H1 (cell line): ENCODE data around the gene NAA20. TPM values are rescaled to one million over a fixed set of nuclear protein-coding genes. Genes with fewer than 3 reads are reported as not detected.

Source experiments
- CTCF ChIA-PET: fragments of 300-600 bp; sonication (Branson Sonifier 250); formaldehyde crosslinking; loops from one replicate; lab custom pipeline; 2021; ENCODE audit not compliant: partially characterized antibody; lab: Charles Lee
- POLR2A ChIA-PET: fragments of 300-600 bp; sonication (Branson Sonifier 250); formaldehyde crosslinking; loops from one replicate; lab custom pipeline; 2021; ENCODE audit warnings: inconsistent platforms; ENCODE audit not compliant: partially characterized antibody; lab: Charles Lee
- DNase-seq, 2 experiments: peaks; one replicate each; pipeline versions ENCODE4 v3.0.0 to v3.0.0-alpha.2; 2010 to 2022; ENCODE audit warnings: low spot score in 2 of 2, low read depth in 1 of 2, mixed read lengths in 1 of 2
- FAIRE-seq: peaks from 2 replicates; lab custom pipeline; 2011; peaks lifted over from hg19 to GRCh38; lab: Jason Lieb, UNC
- H2AFZ ChIP-seq: 2 replicates; pipeline ENCODE4 v1.8.1; 2012; ENCODE audit warnings: low read length, inconsistent platforms
- H2AK5ac ChIP-seq: 2 replicates; pipeline ENCODE4 v1.6.1; 2013; ENCODE audit warnings: low read depth, low read length
- H2BK120ac ChIP-seq: replicated peaks from 2 replicates; pipeline ENCODE3; 2013; ENCODE audit warnings: low read depth, low read length, inconsistent platforms
- H2BK12ac ChIP-seq: 2 replicates; pipeline ENCODE4 v1.6.1; 2013; ENCODE audit warnings: low read depth, low read length
- H2BK15ac ChIP-seq: 2 replicates; pipeline ENCODE4 v1.6.1; 2013; ENCODE audit warnings: low read length
- H2BK20ac ChIP-seq: 2 replicates; pipeline ENCODE4 v1.6.1; 2013; ENCODE audit warnings: low read length
- H2BK5ac ChIP-seq: 2 replicates; pipeline ENCODE4 v1.6.1; 2013; ENCODE audit warnings: low read depth, low read length
- H3K14ac ChIP-seq: 2 replicates; pipeline ENCODE4 v1.6.1; 2013; ENCODE audit warnings: inconsistent platforms; ENCODE audit not compliant: insufficient read length
- H3K18ac ChIP-seq: 2 replicates; pipeline ENCODE4 v1.6.1; 2013; ENCODE audit warnings: low read length; ENCODE audit errors: extremely low read depth
- H3K23ac ChIP-seq: 2 replicates; pipeline ENCODE4 v1.6.1; 2013; ENCODE audit warnings: inconsistent platforms; ENCODE audit not compliant: insufficient read length
- H3K23me2 ChIP-seq: 2 replicates; pipeline ENCODE4 v1.6.1; 2013; ENCODE audit warnings: low read depth, low read length
- H3K27ac ChIP-seq: 2 replicates; pipeline ENCODE4 v1.6.1; 2011; ENCODE audit warnings: low read depth, low read length, inconsistent platforms
- H3K27me3 ChIP-seq, 4 experiments: replicated peaks in 1 of 4; 1 replicate in 1 of 4; 2 replicates in 3 of 4; pipeline versions ENCODE4 v1.6.1 to v1.8.1; 2011 to 2013; ENCODE audit warnings: low read length in 3 of 4, mild to moderate bottlenecking in 3 of 4, inconsistent platforms in 2 of 4, mixed read lengths in 2 of 4, moderate library complexity in 1 of 4; ENCODE audit not compliant: control insufficient read depth in 3 of 4, insufficient read depth in 3 of 4; ENCODE audit errors: extremely low read depth in 1 of 4
- H3K36me3 ChIP-seq, 4 experiments: 2 replicates each; pipeline versions ENCODE4 v1.6.1 to v1.8.1; 2011 to 2013; ENCODE audit warnings: mild to moderate bottlenecking in 4 of 4, low read length in 3 of 4, moderate library complexity in 2 of 4, control low read depth in 1 of 4, inconsistent platforms in 1 of 4; ENCODE audit not compliant: insufficient read depth in 4 of 4, control insufficient read depth in 2 of 4
- H3K4ac ChIP-seq: replicated peaks from 2 replicates; pipeline ENCODE3; 2013; ENCODE audit warnings: low read length, low read depth, mixed read lengths, inconsistent platforms; ENCODE audit not compliant: insufficient read length
- H3K4me1 ChIP-seq, 4 experiments: replicated peaks in 1 of 4; 1 replicate in 1 of 4; 2 replicates in 3 of 4; pipeline versions ENCODE4 v1.6.1 to v1.8.1; 2011 to 2013; ENCODE audit warnings: low read length in 3 of 4, inconsistent platforms in 2 of 4, mixed read lengths in 1 of 4; ENCODE audit not compliant: insufficient read depth in 4 of 4, control insufficient read depth in 3 of 4
- H3K4me2 ChIP-seq, 2 experiments: 2 replicates each; pipeline versions ENCODE4 v1.6.1 to v1.8.1; 2011 to 2013; ENCODE audit warnings: low read depth in 2 of 2, low read length in 2 of 2, control low read depth in 1 of 2, inconsistent platforms in 1 of 2, mild to moderate bottlenecking in 1 of 2; ENCODE audit not compliant: insufficient read depth in 1 of 2
- H3K4me3 ChIP-seq, 4 experiments: fragments of 200-600, 300-600 bp in 1 of 4; sonication (generic), shearing (Covaris generic), sonication (Bioruptor Twin) in 1 of 4; 2 replicates each; pipeline versions ENCODE4 v1.5.1 to v1.8.1; 2011 to 2016; ENCODE audit warnings: low read length in 4 of 4, low read depth in 3 of 4, control low read depth in 2 of 4, inconsistent platforms in 2 of 4, mild to moderate bottlenecking in 2 of 4, mixed read lengths in 1 of 4, moderate library complexity in 1 of 4; ENCODE audit not compliant: insufficient read depth in 2 of 4; ENCODE audit errors: extremely low read depth in 1 of 4
- H3K56ac ChIP-seq: replicated peaks from 2 replicates; pipeline ENCODE3; 2013; ENCODE audit warnings: low read depth, mild to moderate bottlenecking, mixed read lengths, low read length, inconsistent platforms; ENCODE audit not compliant: insufficient read length
- H3K79me1 ChIP-seq: 2 replicates; pipeline ENCODE4 v1.6.1; 2013; ENCODE audit warnings: low read depth, low read length, control low read depth
- H3K79me2 ChIP-seq, 2 experiments: 2 replicates each; pipeline versions ENCODE4 v1.6.1 to v1.8.1; 2012 to 2013; ENCODE audit warnings: low read length in 2 of 2, mild to moderate bottlenecking in 2 of 2, inconsistent platforms in 1 of 2; ENCODE audit not compliant: insufficient read depth in 2 of 2, control insufficient read depth in 1 of 2
- H3K9ac ChIP-seq, 4 experiments: replicated peaks in 1 of 4; 1 replicate in 1 of 4; 2 replicates in 3 of 4; pipeline versions ENCODE4 v1.6.1 to v1.8.1; 2011 to 2013; ENCODE audit warnings: low read depth in 3 of 4, low read length in 3 of 4, control low read depth in 2 of 4, mild to moderate bottlenecking in 2 of 4, moderate library complexity in 2 of 4, inconsistent platforms in 1 of 4; ENCODE audit errors: extremely low read depth in 1 of 4
- H3K9me3 ChIP-seq, 2 experiments: 2 replicates each; pipeline versions ENCODE4 v1.6.1 to v1.8.1; 2012 to 2013; ENCODE audit warnings: mild to moderate bottlenecking in 2 of 2, moderate library complexity in 2 of 2, control low read depth in 1 of 2, inconsistent platforms in 1 of 2, low read depth in 1 of 2, low read length in 1 of 2, mixed read lengths in 1 of 2; ENCODE audit not compliant: insufficient read depth in 2 of 2
- H4K20me1 ChIP-seq, 2 experiments: replicated peaks in 1 of 2; 2 replicates each; pipeline versions ENCODE3 to v1.8.1; 2011 to 2013; ENCODE audit warnings: inconsistent platforms in 2 of 2, low read length in 2 of 2, mild to moderate bottlenecking in 1 of 2; ENCODE audit not compliant: insufficient read depth in 2 of 2, control insufficient read depth in 1 of 2
- H4K5ac ChIP-seq: 2 replicates; pipeline ENCODE4 v1.6.1; 2013; ENCODE audit warnings: low read length, low read depth, mixed read lengths, inconsistent platforms; ENCODE audit not compliant: insufficient read length
- H4K8ac ChIP-seq: 2 replicates; pipeline ENCODE4 v1.8.0; 2013; ENCODE audit warnings: mild to moderate bottlenecking, moderate library complexity, low read length, inconsistent platforms; ENCODE audit not compliant: insufficient read depth; ENCODE audit errors: extremely low read depth
- H4K91ac ChIP-seq: replicated peaks from 2 replicates; pipeline ENCODE3; 2013; ENCODE audit warnings: low read length, mixed read lengths, inconsistent platforms; ENCODE audit not compliant: insufficient read length
- BRCA1 ChIP-seq: IDR thresholded peaks from 2 replicates; pipeline ENCODE4 v1.6.1; 2012; ENCODE audit warnings: low read depth, low read length, improper control_type of control experiment
- CREB1 ChIP-seq: IDR thresholded peaks from 2 replicates; pipeline ENCODE4 v1.6.1; 2012; ENCODE audit warnings: inconsistent platforms
- EZH2 ChIP-seq: fragments of 200-600 bp; sonication (generic); IDR thresholded peaks from 2 replicates; pipeline ENCODE4 v1.7.1; 2012; ENCODE audit warnings: low read depth, mild to moderate bottlenecking, moderate library complexity, low read length, inconsistent platforms; ENCODE audit not compliant: severe bottlenecking
- FOSL1 ChIP-seq: IDR thresholded peaks from 2 replicates; pipeline ENCODE4 v1.6.1; 2011; ENCODE audit warnings: mild to moderate bottlenecking, low read depth, low read length, moderate library complexity; ENCODE audit not compliant: insufficient read depth
- HDAC2 ChIP-seq, 2 experiments: fragments of 300-600 bp in 1 of 2; sonication (generic) in 1 of 2; IDR thresholded peaks; 2 replicates each; pipeline ENCODE4 v1.6.1; 2011 to 2012; ENCODE audit warnings: low read depth in 2 of 2, low read length in 2 of 2, mild to moderate bottlenecking in 2 of 2, moderate library complexity in 2 of 2, borderline replicate concordance in 1 of 2, inconsistent platforms in 1 of 2
- KDM1A ChIP-seq: fragments of 200-600, 300-600 bp; sonication (generic); IDR thresholded peaks from 2 replicates; pipeline ENCODE4 v1.7.1; 2016; ENCODE audit warnings: mild to moderate bottlenecking, low read length, borderline replicate concordance
- POLR2A ChIP-seq, 2 experiments: IDR thresholded peaks; 1 replicate in 1 of 2; 2 replicates in 1 of 2; pipeline ENCODE4 v1.6.1; 2011; ENCODE audit warnings: low read depth in 2 of 2, low read length in 2 of 2, mild to moderate bottlenecking in 2 of 2; ENCODE audit errors: control extremely low read depth in 1 of 2
- RNF2 ChIP-seq: fragments of 200-900, 300-1000 bp; sonication (generic); IDR thresholded peaks from 2 replicates; pipeline ENCODE4 v1.7.1; 2016; ENCODE audit warnings: borderline replicate concordance, low read depth, mild to moderate bottlenecking, antibody characterized with exemption, low read length; ENCODE audit not compliant: poor library complexity, severe bottlenecking; ENCODE audit errors: missing control alignments
- RXRA ChIP-seq: IDR thresholded peaks from 2 replicates; pipeline ENCODE4 v1.6.1; 2011; ENCODE audit warnings: low read depth, mild to moderate bottlenecking, low read length, moderate library complexity; ENCODE audit not compliant: insufficient read depth
- TAF7 ChIP-seq: optimal IDR thresholded peaks from 2 replicates; pipeline ENCODE3; 2011; ENCODE audit warnings: low read depth, mild to moderate bottlenecking, inconsistent platforms, low read length, moderate library complexity, borderline replicate concordance
- ZNF274 ChIP-seq: IDR thresholded peaks from 2 replicates; pipeline ENCODE4 v1.7.0; 2012; ENCODE audit warnings: low read length, borderline replicate concordance; ENCODE audit errors: extremely low read depth
- WGBS, 2 experiments: shearing (Covaris generic) in 1 of 2; methylation state at CpG; one replicate each; pipeline versions ENCODE4 v1.1.6 to v1.1.7; 2013 to 2015; ENCODE audit warnings: low lambda C conversion rate in 2 of 2, mixed read lengths in 2 of 2, inconsistent platforms in 1 of 2, low coverage in 1 of 2, missing lambda C conversion rate in 1 of 2; ENCODE audit not compliant: insufficient replicate concordance in 2 of 2, insufficient coverage in 1 of 2, insufficient read length in 1 of 2; ENCODE audit errors: extremely low coverage in 1 of 2, missing lambda C conversion rate in 1 of 2; 5-methylcytosine and 5-hydroxymethylcytosine counted together
- polyA plus RNA-seq, 7 experiments: library from polyadenylated mRNA; depleted of rRNA in 3 of 7; stranded (reverse) in 5 of 7; unstranded in 2 of 7; fragments of >200 nt in 5 of 7; fragments of 200-250 nt in 2 of 7; gene quantifications; 1 replicate in 5 of 7; 2 replicates in 1 of 7; 4 replicates in 1 of 7; pipeline versions ENCODE4 v1.2.1 to v1.2.3, GENCODE V29; 2011 to 2013; ENCODE audit warnings: missing spikeins in 2 of 7, mixed read lengths in 2 of 7
- total RNA-seq: library from RNA; stranded (reverse); fragmentation: NEBNext Ultra II Directional; extraction: Animal tissue kit (Norgen Biotek cat#: 25700); gene quantifications from 2 replicates; pipeline ENCODE4 v1.2.1, GENCODE V29; 2021

NAA20 gene
- total and polyA plus RNA-seq, 2 of the 8 experiments (the other 6 are each of a cell fraction or from before 2014, with no cell fraction given) = 21.9 to 41.1 TPM

DNA sequence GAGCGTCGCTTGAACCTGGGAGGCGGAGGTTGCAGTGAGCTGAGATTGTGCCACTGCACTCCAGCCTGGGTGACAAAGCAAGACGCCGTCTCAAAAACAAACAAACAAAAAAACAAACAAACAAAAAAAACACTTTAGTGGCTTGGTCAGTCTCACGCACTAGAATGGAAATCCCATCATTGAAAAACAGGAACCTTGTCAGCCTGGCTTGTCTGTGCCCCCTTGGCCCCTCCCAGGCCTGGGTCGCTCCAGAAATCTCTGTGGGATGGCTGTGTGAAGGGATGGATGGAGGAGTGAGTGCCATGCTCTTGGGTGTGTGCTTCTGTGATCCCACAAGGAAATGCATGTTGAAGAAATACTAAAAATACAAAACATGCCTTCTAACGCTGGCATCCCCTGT is 20.9 kb upstream of the NAA20 start:
- CTCF ChIA-PET = interaction anchor here (0.9 to 1.4 kb wide), 2 partner anchors 43 to 210 kb away, joined by 3 to 5 read pairs; no protein-coding TSS in a partner anchor
- no peak overlapping the region for H2AK5ac ChIP-seq
- no peak overlapping the region for H3K9ac ChIP-seq
- H3K4ac ChIP-seq = no peak overlapping the region
- no peaks in the 10 kb centered on the region; a peak in 1 of 7 replicates for H3K27me3 ChIP-seq
- WGBS, 2 experiments = 92% methylated on average over 8 of the region's 8 CpGs; no CpG with 5 or more reads in 1 of the 2 experiments
- H2BK12ac ChIP-seq = no peak overlapping the region
- H3K56ac ChIP-seq = no peak overlapping the region
- no peak overlapping the region for H4K91ac ChIP-seq
- no peak overlapping the region for H2BK20ac ChIP-seq
- no peaks in the 10 kb centered on the region for H4K20me1 ChIP-seq
- H3K4me3 ChIP-seq = no peak overlapping the region
- H2BK120ac ChIP-seq = no peak overlapping the region
- no peak overlapping the region for H3K27ac ChIP-seq
- no peak overlapping the region for H3K18ac ChIP-seq
- no peaks in the 10 kb centered on the region for H3K36me3 ChIP-seq
- no peaks in the 10 kb centered on the region for H3K9me3 ChIP-seq
- POLR2A ChIA-PET = no interaction called here
- H3K79me1 ChIP-seq = no peaks in the 10 kb centered on the region
- H4K5ac ChIP-seq = no peak overlapping the region
- peaks cover 2 to 7% (median 5%) of the 10 kb centered on the region in 4 experiments for H3K4me1 ChIP-seq
- no peak overlapping the region for H4K8ac ChIP-seq
- H2AFZ ChIP-seq = no peak overlapping the region
- no peak overlapping the region for H3K4me2 ChIP-seq
- no peak overlapping the region for H2BK5ac ChIP-seq
- no peak for FAIRE-seq
- H3K14ac ChIP-seq = no peak overlapping the region
- no peak for DNase-seq
- no peak overlapping the region for H2BK15ac ChIP-seq
- H3K79me2 ChIP-seq = no peaks in the 10 kb centered on the region
- no peaks in the 10 kb centered on the region for H3K23me2 ChIP-seq
- no peak overlapping the region for H3K23ac ChIP-seq
- TF ChIP-seq FOSL1 (no peak), HDAC2 (IDR thresholded peaks at IDR 0.05; ENCODE audit: borderline replicate concordance in 1 of 2, low read depth in 2 of 2, low read length in 2 of 2) (no peak), BRCA1 (no peak), POLR2A (IDR thresholded peaks at IDR 0.05; ENCODE audit: control extremely low read depth in 1 of 2, low read depth in 2 of 2, low read length in 2 of 2) (no peak), KDM1A (no peak), RNF2 (no peak), EZH2 (no peak), ZNF274 (no peak), RXRA (no peak), TAF7 (no peak), CREB1 (no peak)
